Stimulated activated CD8-positive, alpha-beta memory T cell treated with anti-CD3 and anti-CD28 coated beads, Interleukin-15, amount 100 ng/mL, for 24 hours (primary cell): ENCODE results near the gene PALD1.

ENCODE experiments used
- DNase-seq: peaks from one replicate; pipeline ENCODE4 v3.0.0-alpha.2; 2020; ENCODE audit warnings: low read depth

Gene PALD1

DNA sequence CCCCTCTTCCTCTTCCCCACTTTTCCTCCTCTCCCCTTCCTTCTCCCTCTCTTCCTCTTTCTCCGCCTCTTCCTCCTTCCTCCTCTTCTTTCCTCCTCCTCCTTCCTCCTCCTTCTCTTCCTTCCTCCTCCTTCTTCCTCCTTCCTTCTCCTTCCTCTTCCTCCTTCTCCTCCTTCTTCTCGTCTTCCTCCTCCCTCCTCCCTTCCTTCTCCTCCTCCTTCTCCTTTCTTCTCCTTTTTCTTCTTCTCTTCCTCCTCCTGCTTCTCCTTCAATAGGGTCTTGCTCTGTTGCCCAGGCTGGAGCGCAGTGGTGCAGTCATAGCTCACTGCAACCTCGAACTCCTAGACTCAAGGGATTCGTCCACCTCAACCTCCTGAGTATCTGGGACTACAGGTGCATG is 56.9 kb downstream of the PALD1 start:
- DNase-seq, result no peak

DNA sequence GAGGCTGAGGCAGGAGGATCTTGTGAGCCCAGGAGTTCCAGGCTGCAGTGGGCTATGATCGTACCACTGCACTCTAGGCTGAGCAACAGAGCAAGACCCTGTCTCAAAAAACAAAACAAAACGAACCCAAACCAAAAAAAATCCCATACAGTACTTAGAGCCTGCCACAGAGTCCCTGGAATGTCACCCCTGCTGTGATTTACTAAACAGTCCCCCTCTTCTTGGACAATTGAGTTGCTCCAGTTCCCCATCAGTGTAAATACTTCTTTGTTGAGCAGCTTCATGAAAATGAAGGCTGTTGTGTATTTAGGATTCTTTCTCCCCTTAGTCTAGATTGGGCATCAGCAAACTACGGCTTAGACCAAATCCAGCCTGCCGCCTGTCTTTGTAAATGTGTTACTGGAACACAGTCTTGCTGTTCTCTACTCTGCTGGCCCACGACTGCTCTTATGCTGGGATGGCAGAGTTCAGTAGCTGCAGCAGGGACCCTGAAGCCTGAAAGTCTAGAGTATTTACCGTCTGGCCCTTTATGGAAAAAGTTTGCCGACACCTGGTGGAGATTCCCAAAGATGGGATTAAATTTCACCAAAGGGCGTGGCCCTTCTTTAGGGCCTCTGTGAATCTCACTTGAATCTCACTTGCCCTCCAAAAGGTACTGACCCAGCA is 57.8 kb downstream of the PALD1 start:
- DNase-seq, result no peak

DNA sequence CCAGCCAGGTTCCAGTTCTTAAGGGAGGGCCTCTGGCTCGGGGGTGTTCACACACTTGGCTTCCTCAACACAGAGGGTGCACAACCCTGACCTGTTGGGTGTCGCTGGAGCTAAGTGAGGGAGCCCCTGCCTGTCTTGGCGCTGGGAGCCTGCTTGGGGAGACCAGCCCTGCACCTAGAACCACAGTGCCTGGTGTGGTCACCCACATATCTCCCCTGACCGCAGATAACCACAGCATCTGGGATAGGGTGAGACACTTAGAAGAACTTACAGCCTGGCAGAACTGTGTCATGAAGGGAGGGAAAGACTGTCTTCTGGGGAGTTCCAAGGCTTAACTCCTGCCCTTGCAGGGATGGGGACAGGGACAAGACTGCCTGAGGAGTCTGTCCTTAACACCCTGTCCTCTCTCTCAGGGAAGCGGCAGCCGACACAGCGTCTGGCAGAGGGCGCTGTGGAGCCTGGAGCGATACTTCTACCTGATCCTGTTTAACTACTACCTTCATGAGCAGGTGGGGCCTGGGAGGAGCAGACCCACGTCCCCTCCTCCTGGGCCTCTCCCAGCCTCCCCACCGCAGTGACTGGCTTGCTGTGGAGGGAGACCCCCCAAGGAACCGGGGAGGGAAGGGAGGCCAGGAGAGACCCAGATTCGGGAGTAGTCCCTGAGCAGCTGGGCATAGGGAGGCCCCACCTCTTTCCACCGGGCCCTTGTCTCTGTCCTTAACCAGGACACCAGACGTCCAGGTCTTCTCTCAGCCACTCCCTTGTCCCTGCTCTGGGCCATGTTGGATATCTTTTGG is 59.0 kb downstream of the PALD1 start:
- no peak for DNase-seq

- no peak for DNase-seq
Observed at GRCh38 chr10:70538195-70538520, 59.6 kb downstream of the PALD1 start.

- DNase-seq, result no peak
Observed at GRCh38 chr10:70538731-70539338, 60.3 kb downstream of the PALD1 start.

DNA sequence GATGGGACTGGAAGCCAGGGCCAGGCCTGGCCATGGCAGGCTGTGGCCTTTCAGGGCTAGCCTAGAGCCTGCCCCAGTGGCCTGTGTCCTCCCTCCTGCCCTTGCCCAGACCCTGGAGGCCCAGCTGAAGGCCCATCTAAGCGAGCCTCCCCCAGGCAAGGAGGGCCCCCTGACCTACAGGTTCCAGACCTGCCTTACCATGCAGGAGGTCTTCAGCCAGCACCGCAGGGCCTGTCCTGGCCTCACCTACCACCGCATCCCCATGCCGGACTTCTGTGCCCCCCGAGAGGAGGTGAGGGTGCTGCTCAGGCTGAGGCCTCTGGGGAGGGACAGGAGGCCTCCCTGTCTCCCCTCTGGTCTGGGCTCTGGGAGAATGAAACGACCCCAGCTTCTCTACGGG is 60.9 kb downstream of the PALD1 start:
- DNase-seq, result no peak

DNA sequence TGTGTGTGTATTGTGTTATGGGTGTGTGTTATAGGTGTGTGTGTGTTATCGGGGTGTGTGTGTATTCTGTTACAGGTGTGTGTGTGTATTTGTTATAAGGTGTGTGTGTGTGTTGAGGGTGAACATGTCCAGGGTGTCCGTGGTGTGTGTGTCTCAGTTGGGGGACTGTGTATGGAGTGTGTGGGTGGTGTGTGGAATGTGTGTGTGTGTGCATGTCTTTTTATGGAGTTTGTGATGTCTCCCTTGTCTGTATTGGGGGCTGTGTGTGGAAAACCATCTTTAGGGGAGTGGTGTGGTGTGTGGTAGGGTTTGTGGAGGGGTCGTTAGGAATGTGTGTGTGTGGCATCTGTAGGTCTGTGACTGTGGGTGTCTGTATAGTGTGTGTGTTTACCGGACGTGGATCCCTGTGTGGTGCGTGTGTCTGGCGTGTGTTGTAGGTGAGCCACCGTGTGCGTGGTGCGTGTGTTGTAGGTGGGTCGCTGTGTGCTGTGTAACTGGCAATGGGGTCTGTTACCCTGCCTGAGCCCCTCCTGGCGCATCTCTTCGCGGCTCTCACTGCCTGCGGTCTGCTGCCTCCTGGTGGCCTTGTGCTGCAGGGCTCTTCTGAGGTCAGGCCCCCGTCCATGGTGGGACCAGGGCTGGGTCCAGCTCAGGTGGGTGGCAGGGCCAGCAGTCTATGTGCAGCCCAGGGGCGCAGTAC is 61.7 kb downstream of the PALD1 start:
- DNase-seq, result no peak

- DNase-seq, result no peak
Observed at GRCh38 chr10:70540789-70541360, 62.3 kb downstream of the PALD1 start.

DNA sequence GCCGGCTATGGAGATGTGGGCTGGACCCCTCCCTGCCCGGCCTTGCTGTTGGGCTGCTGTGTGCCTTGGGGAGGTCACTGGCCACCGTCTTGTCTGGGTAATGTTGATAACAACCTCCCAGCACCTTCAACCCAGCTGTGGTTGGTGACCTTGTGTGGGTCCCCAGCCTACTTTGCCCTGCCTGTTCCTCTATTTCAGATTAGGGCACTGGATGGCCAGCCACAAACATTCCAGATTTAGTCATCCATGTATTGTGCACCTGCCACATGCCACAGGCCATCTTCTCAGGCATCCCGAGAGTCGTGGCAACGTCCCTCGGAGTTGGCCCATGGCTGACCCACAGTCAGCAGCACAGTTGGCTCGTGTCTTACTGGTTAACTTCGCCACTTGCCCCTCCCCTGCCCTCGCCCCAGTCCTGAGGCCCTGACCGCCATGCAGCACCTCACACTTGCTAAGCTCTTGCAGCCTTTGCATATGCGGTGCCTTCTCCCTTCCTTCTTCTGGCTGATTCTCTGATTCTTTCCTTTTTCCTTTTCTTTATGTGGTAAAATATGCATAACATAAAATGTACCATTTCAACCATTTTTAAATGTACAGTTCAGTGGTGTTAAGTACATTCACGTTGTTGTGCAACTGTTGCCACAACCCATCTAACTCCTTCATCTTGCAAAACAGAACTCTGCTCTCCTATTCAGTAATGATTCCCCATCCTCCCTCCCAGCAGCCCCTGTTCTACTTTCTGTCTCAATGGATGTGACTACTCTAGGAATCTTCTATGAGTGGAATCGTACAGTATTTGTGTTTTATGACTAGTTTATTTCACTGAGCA is 63.4 kb downstream of the PALD1 start:
- no peak for DNase-seq

- no peak for DNase-seq
Observed at GRCh38 chr10:70542565-70542938, 64.0 kb downstream of the PALD1 start.

GRCh38 chr10:70543911-70544310 is 65.3 kb downstream of the PALD1 start:
- DNase-seq, result no peak

DNA sequence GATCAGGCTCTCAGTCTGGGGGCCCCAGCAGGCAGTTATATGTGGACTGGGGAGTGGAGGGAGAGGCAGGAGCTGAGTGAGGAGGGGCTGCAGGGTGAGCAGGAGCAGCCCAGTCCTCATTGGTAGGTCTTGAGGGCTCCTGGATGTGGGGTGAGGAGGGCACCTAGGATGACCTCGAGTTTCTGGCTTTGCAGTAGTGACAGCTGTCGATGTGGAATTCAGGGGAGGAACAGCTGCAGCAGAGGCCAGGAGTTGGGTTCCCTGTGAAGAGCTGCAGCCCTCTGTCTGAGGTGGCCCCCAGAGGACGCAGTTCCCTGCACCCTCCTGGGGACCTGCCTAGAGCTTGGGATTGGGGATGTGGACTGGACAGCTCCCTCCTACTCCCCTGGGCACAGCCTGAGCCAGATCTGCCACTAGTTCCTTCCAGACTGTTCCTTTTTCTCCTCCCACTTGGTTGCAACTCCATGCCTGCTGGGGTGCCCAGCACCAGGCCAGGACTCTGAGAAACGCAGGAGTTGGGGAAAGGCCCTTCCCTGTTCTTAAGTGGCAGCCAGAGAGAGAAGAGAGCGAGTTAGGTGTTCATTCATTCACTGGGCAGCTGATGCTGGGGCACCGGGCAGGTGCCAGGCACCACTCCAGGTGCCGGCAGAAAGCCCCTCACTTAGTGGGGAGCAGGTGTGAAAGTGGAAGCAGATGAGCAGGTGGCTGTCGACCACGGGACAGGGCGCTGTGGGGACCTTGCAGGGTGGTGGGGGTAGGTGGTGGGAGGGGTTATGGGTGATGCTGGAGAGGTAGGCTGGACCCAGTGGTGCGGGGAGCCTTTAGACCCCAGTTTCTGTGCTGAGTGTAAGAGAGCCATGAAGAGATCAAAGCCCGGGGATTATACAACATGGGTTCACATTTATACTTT is 66.1 kb downstream of the PALD1 start:
- no peak for DNase-seq

GRCh38 chr10:70546584-70546983 is 68.0 kb downstream of the PALD1 start:
- no peak for DNase-seq

DNA sequence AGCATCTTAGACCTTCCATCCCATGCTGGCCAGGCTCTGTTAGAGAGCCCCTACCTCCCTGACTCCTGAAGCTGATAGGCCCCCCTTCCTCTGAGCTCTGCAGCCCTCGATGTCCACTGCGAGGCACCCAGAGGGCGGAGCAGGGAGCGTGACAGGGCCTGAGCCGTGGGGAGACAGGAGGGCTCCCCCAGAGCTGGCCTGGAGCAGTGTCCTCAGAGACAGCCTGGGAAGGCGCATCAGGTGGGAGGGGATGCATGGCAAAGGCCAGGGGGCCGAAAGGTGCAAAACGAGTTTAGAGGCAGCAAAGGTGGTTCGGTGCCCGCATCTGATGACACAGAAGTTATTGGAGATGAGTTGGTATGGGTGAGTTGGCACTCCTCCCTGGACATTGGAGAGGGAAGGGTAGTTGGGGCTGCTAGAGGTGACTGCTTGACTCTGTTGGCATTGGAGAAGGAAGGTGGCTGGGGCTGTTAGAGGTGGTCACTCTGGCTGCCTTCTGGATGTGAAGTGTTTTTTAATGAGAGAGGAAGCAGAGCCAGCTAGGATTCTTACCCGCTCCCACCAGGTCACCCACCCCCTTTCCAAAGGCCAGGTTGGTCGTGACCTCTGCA is 70.9 kb downstream of the PALD1 start:
- DNase-seq, result no peak

- peak; percentile 43 for DNase-seq
Observed at GRCh38 chr10:70549962-70550458, 71.4 kb downstream of the PALD1 start.

- no peak for DNase-seq
Observed at GRCh38 chr10:70550459-70550858, 71.9 kb downstream of the PALD1 start.

- DNase-seq, result no peak
Observed at GRCh38 chr10:70551466-70551865, 72.9 kb downstream of the PALD1 start.

DNA sequence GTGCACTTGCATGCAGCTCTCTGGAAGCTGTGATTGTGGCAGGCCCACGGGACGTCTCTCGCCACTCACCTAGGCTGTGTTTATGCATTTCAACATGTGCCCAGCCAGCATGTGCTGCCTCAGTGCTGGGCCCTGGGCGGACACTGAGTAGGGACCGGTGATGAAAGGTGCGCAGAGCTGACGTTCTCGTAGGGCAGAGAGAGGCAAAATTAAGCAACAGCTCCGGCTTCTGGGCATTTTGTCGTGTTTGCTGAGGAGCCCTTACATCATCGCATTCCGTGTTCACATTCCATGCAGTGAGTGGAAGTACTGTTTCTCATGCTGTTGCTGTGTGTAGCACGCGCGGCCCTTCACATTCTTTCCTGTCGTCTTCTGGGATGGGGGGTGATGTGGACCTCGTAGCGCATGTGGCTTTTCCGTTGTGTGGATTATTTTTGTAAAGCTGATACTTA is 73.4 kb downstream of the PALD1 start:
- no peak for DNase-seq

DNA sequence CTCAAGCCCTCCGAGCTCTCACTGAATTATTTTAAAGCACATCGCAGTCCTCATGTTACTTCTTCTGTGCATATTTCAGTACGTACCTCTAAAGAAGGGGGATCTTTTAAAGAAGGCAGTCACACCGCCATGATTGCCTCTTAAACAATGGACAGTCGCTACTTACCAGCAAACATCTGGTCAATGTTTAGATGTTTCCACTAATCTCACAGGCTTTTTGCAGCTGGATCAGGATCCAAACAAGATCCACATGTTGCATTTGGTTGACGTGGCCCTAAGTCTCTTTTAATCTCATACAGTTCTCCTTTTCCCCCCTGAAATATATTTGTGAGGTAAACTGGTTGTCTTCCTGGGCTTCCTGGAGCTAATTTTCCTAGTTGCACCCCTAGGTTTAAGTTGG is 74.0 kb downstream of the PALD1 start:
- DNase-seq, result no peak

GRCh38 chr10:70555371-70555770 is 76.8 kb downstream of the PALD1 start:
- DNase-seq, result no peak
